PC-3 (cell line): ENCODE measurements around the gene DLG2. TPM values are rescaled to one million over a fixed set of nuclear protein-coding genes. Genes with fewer than 3 reads are reported as not detected.
"Not testable (repeated sequence)": the region's sequence is repeated elsewhere in the genome, so short reads cannot be mapped to it uniquely, and the experiment has no call there.

Experiments used
- ATAC-seq: fragments of 200-7000 bp; cut with Tn5 transposase; 2 replicates; pipeline ENCODE4 v1.9.1; 2020; ENCODE audit warnings: mild to moderate bottlenecking, moderate library complexity
- BruUV-seq: library from RNA; stranded (reverse); fragments of 400-500 nt; replicated peaks from 2 replicates; lab custom pipeline; 2021; lab: Mats Ljungman, UMichigan
- CTCF ChIA-PET: fragments of 300-600 bp; sonication (Branson Sonifier 250); formaldehyde crosslinking; loops from one replicate; lab custom pipeline; 2022; ENCODE audit warnings: antibody characterized with exemption; lab: Charles Lee
- POLR2A ChIA-PET: fragments of 300-600 bp; sonication (Branson Sonifier 250); formaldehyde crosslinking; loops from one replicate; lab custom pipeline; 2022; ENCODE audit warnings: antibody characterized with exemption; ENCODE audit not compliant: unreplicated experiment; lab: Charles Lee
- DNase-seq: peaks from one replicate; pipeline ENCODE4 v3.0.0-alpha.2; 2015
- H2AFZ ChIP-seq: fragments of 300-600 bp; sonication (generic); 2 replicates; pipeline ENCODE4 v1.6.0; 2016; ENCODE audit warnings: antibody characterized with exemption, low read length
- H3F3A ChIP-seq: fragments of 300-600 bp; sonication (generic); one replicate; pipeline ENCODE4 v1.6.0; 2017; ENCODE audit warnings: antibody characterized with exemption, low read length, control low read depth, mild to moderate bottlenecking; ENCODE audit not compliant: unreplicated experiment
- H3K27ac ChIP-seq: fragments of 300-600 bp; sonication (generic); 2 replicates; pipeline ENCODE4 v1.5.1; 2016; ENCODE audit warnings: mild to moderate bottlenecking, low read length
- H3K27me3 ChIP-seq: fragments of 300-600 bp; sonication (generic); 2 replicates; pipeline ENCODE4 v1.6.1; 2016; ENCODE audit warnings: low read length, mixed read lengths
- H3K36me3 ChIP-seq: fragments of 300-600 bp; sonication (generic); 2 replicates; pipeline ENCODE4 v1.6.1; 2016; ENCODE audit warnings: low read depth, mixed run types, low read length, mixed read lengths
- H3K4me1 ChIP-seq: fragments of 300-600 bp; sonication (generic); 2 replicates; pipeline ENCODE4 v1.5.1; 2016; ENCODE audit warnings: low read length; ENCODE audit not compliant: insufficient read depth
- H3K4me2 ChIP-seq: fragments of 300-600 bp; sonication (generic); 2 replicates; pipeline ENCODE4 v1.6.0; 2016; ENCODE audit warnings: low read length
- H3K4me3 ChIP-seq: fragments of 300-600 bp; sonication (generic); 2 replicates; pipeline ENCODE4 v1.5.1; 2016; ENCODE audit warnings: mild to moderate bottlenecking, low read length, mixed read lengths
- H3K79me2 ChIP-seq: fragments of 300-600 bp; sonication (generic); 2 replicates; pipeline ENCODE4 v1.6.1; 2017; ENCODE audit warnings: low read length, mixed read lengths
- H3K9ac ChIP-seq: fragments of 300-600 bp; sonication (generic); 2 replicates; pipeline ENCODE4 v1.6.0; 2016; ENCODE audit warnings: mild to moderate bottlenecking, low read length
- H3K9me2 ChIP-seq: fragments of 300-600 bp; sonication (generic); replicated peaks from 2 replicates; pipeline ENCODE4 v1.6.1; 2016; ENCODE audit warnings: mixed run types, low read length, mixed read lengths
- H3K9me3 ChIP-seq: fragments of 300-600 bp; sonication (generic); 2 replicates; pipeline ENCODE4 v1.6.1; 2016; ENCODE audit warnings: low read length, mixed read lengths
- H4K20me1 ChIP-seq: fragments of 300-600 bp; sonication (generic); 2 replicates; pipeline ENCODE4 v1.6.1; 2016; ENCODE audit warnings: low read length, mixed read lengths
- CTCF ChIP-seq: fragments of 300-600 bp; sonication (generic); conservative IDR thresholded peaks from 2 replicates; pipeline ENCODE4 v1.5.1; 2017; ENCODE audit warnings: antibody characterized with exemption, low read depth, mild to moderate bottlenecking, low read length
- EZH2 ChIP-seq: fragments of 300-600 bp; sonication (generic); IDR thresholded peaks from one replicate; pipeline ENCODE4 v1.6.1; 2017; ENCODE audit warnings: antibody characterized with exemption, mild to moderate bottlenecking, low read length; ENCODE audit not compliant: unreplicated experiment
- EZH2phosphoT487 ChIP-seq: fragments of 300-600 bp; sonication (generic); IDR thresholded peaks from 2 replicates; pipeline ENCODE4 v1.6.1; 2018; ENCODE audit warnings: mild to moderate bottlenecking, antibody characterized with exemption, low read length, borderline replicate concordance
- intact Hi-C: fragments of 100-400 bp; cut with micrococcal nuclease; formaldehyde crosslinking; loops from 2 replicates; pipeline ENCODE4 v1.9.0; 2023
- total RNA-seq: library from RNA; depleted of rRNA; stranded (reverse); fragments of >200 nt; gene quantifications from 2 replicates; pipeline ENCODE4 v1.2.3, GENCODE V29; 2014

The DLG2 gene
- total RNA-seq, 1 experiment from 2014 or later = 0.58 TPM

DNA sequence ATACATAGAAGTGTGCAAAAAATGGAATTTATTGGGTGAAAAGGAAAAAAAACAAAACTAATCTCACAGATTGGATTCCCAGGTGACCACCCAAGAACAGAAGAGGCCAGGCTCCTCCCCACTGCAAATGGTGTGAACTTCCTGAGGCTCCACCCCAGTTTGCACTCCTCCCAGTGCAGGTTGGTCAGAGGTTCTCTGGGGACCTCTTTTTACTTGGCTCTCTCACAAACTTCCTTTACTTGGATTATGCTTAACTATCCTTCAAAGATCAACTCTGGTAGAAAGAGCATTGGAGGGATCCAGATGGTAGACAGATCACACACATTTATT, 2202.0 kb downstream of the DLG2 start:
- intact Hi-C loops = no loop called here
- CTCF ChIA-PET = no interaction called here
- H3K9me2 ChIP-seq = no peaks in the 10 kb centered on the region
- no peaks in the 10 kb centered on the region for H3K27me3 ChIP-seq
- no peaks in the 10 kb centered on the region for H3K79me2 ChIP-seq
- H3F3A ChIP-seq = no peaks in the 10 kb centered on the region
- H3K4me2 ChIP-seq = no peak overlapping the region
- H3K36me3 ChIP-seq = no peaks in the 10 kb centered on the region
- DNase-seq (no peak), ATAC-seq (no peak)
- no peaks in the 10 kb centered on the region for H3K4me1 ChIP-seq
- H3K4me3 ChIP-seq = no peak overlapping the region
- no peak overlapping the region for H2AFZ ChIP-seq
- H3K9me3 ChIP-seq = no peaks in the 10 kb centered on the region
- no TSS peak for BruUV-seq
- POLR2A ChIA-PET = no interaction called here
- H4K20me1 ChIP-seq = no peaks in the 10 kb centered on the region
- no peak overlapping the region for H3K27ac ChIP-seq
- TF ChIP-seq EZH2 (no peak), EZH2phosphoT487 (no peak), CTCF (no peak)
- no peak overlapping the region for H3K9ac ChIP-seq

DNA sequence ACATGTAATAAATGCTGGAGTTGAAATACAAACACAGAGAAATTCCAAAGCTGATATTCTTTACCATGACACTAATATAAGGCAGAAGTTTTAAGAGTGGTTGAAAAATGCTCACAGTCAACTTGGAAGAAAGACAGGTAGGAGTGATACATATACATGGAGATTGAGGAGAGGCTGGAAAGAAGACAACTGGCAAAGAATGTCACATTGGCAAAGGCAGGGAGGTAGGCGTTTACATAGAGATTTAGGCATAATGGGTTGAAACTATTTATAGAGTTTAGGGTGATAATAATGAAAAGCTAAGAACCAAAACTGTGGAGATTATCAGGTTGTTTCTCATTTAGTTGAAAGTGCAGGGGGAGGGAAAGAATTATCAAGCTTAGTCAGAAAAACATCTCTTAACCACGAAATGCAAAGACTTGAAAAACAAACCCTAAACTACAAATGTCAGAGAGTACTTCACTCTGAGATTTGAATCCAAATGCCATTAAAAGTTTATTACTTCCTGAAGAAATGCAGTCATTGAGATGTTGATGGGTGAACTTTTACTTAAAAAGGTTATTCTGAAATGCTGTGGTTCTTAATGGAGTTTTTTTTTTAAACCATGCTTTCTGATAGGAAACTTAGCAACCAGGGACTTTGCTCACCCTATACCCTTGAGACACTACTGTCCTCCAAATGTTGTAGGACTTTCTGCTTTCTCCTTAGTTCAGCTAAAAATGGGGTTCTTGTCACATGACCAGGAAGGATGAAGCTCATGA, 2202.6 kb downstream of the DLG2 start:
- Histone ChIP-seq H3K4me1 (no peaks in the 10 kb centered on the region), H3K4me2 (no peak overlapping the region), H2AFZ (no peak overlapping the region), H3K36me3 (no peaks in the 10 kb centered on the region), H3K27ac (no peak overlapping the region), H3K9me3 (no peaks in the 10 kb centered on the region), H3F3A (no peaks in the 10 kb centered on the region), H3K4me3 (no peak overlapping the region), H3K79me2 (no peaks in the 10 kb centered on the region), H4K20me1 (no peaks in the 10 kb centered on the region), H3K27me3 (no peaks in the 10 kb centered on the region), H3K9me2 (no peaks in the 10 kb centered on the region), H3K9ac (no peak overlapping the region)
- no TSS peak for BruUV-seq
- no peak for ATAC-seq
- CTCF ChIA-PET = no interaction called here
- POLR2A ChIA-PET = no interaction called here
- intact Hi-C loops = no loop called here
- no peak for DNase-seq
- TF ChIP-seq EZH2 (no peak), CTCF (no peak)

- H3K27me3 ChIP-seq, H3K4me1 ChIP-seq, H3K9me2 ChIP-seq, BruUV-seq, H3K9ac ChIP-seq, H2AFZ ChIP-seq, POLR2A ChIA-PET, H3K79me2 ChIP-seq, H3K27ac ChIP-seq, H4K20me1 ChIP-seq, H3K4me2 ChIP-seq, ATAC-seq, intact Hi-C loops, H3K4me3 ChIP-seq, H3F3A ChIP-seq, DNase-seq, H3K36me3 ChIP-seq, CTCF ChIA-PET, H3K9me3 ChIP-seq: not testable (repeated sequence)
Measured at GRCh38 chr11:83422641-83423040, 2204.5 kb downstream of the DLG2 start.
